ENCODE data around the gene STT3B. TPM values are rescaled to one million over a fixed set of nuclear protein-coding genes. Genes with fewer than 3 reads are reported as not detected.

The STT3B gene
- total RNA-seq, 1 donor from 2014 or later = 68.7 TPM

DNA sequence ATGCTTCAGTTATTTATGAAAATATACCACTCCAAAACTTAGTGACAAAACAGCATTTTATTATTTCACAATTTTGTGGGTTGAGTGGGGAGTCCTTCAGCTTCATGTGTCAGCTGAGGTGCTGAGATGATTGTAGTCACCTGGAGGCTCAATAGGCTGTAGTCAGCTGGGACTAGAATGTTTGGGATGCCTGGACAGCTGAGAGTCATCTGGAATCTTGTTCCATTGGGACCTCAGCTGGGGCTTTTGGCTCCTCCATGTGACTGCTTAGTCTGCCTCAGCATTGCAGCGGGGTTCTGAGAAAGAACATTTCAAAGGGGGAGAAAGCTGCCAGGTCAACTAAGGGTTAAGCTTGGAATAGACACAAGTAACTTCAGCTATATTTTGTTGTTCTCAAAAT, 13.4 kb downstream of the STT3B start:
- no peak for DNase-seq (ENCODE audit: low spot score)
- ATAC-seq = no peak

DNA sequence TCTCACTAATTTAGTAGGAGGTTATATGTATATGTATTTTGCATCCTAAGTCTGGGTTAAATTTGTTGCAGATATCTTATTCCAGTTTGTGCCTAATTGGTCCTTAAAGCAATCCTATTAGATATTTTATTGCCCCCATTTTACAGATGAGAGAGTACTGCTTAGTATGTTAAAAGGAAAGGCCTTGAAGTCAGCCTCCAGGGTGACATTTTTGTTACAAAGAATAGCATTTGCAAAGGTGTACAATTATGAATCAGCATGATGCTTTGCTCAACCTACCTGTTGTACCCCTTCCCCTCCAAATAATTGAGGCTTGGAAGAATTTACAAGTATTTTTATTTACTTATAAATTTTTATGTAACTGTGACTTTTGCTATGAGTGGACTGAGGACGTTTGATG, 14.0 kb downstream of the STT3B start:
- no peak for DNase-seq (ENCODE audit: low spot score)
- no peak for ATAC-seq

DNA sequence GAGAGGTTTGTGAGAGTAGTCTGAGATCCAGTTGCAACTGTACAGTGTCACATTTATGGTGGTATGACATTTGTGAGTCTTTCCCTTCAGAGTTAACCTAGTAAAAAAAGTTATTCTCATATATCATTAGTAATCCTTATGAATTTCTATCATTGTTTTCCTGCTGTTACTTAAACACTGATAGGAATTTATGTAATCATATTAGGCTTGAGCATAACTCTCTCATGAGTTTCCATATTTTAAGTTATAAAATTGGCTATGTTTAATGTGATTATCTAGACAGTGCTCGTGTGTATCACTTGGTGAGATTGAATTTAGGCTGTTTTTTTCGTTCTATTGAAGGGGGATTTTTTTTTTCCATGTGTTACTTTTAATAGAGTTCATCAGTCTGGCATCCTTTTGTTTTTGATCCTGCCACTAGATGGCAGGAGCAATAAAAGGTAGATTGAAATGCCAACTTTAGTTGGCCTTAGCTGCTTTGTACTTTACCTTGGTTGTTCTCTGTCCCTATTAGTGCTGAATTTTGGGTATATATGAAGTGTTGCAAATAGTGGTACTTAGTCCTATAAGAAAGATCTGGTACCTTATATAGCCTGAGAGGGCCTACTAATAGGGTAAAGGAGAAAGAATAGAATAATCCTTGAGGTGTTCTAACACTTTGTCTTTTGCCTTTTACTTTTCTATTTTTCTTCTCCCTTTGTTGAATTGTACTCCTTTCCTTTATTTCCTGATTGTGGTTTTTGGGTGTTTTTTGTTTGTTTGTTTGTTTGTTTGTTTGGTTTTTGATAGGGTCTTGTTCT, 17.9 kb downstream of the STT3B start:
- DNase-seq (ENCODE audit: low spot score) (no peak), ATAC-seq (peak; percentile 90)

DNA sequence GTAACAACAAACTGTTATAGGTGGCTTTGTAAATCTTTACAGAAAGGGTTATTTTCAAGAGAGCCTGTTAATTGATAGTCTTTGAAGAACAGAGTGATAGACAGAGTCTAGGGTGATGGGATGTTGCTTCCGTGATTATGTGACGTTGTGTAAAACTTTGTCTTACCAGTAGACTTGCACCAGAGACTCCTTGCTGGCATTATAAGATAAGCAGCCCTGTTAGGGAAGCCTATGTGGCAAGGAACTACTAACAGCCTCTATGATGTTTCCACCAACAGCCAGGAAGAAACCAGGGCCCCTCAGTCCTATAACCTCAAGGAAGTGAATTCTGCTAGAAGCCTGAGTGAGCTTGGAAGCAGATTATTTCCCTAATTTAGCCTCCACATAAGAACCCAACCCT, 18.9 kb downstream of the STT3B start:
- DNase-seq (ENCODE audit: low spot score) (no peak), ATAC-seq (peak; percentile 11)

DNA sequence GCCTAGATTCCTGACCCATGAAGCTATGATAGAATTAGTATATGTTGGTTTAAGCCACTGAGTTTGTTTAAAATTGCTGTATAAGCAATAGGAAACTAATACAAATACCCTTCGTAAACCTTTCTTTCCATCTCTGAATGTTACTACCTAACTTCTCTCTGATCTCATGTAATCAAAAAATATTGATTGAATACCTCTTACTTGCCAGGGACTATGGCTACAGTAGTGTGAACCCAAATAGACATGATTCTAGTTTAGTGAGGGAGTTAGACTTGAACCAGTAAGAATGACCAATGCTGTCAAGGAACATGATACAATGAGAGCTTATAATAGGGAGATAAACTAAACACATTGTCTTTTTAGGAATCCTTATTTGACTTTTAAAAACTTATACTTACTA, 19.4 kb downstream of the STT3B start:
- ATAC-seq (peak; percentile 69), DNase-seq (ENCODE audit: low spot score) (no peak)

DNA sequence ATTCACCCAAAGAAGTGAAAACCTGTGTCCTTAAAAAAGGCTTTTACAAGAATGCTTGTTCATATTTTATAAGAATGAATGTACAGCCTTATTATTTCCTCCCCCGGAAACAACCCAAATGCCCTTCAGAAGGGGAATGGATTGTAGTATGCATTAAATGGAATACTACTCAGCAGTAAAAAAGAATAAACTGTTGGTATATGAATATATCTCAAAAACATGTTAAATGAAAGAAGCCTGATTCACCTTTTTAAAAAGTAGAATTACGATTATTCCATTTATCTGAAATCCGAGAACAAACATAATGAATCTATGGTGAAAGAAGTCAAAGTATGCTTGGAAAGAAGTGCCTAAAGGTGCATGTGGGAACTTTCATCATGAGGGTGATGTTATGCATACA, 20.5 kb downstream of the STT3B start:
- DNase-seq (ENCODE audit: low spot score) (no peak), ATAC-seq (no peak)

DNA sequence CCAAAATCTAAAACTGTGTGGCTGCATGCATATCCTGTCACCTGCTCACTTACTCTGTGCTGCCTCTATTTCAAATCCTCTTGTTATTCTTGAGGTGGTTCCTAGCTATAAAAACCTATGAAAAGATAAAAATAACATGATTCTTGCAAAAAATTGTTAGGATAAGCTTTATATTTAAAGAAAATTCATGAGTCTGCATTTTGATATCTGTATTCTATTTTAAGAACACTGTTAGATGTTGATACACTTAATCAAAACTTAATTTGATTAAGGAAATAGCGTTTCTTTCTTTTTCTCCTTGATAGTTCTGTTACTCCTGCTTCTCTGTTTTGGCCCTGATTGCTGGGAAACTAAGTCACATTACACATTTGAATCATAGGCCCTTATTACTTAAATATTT, 22.5 kb downstream of the STT3B start:
- no peak for ATAC-seq
- no peak for DNase-seq (ENCODE audit: low spot score)

DNA sequence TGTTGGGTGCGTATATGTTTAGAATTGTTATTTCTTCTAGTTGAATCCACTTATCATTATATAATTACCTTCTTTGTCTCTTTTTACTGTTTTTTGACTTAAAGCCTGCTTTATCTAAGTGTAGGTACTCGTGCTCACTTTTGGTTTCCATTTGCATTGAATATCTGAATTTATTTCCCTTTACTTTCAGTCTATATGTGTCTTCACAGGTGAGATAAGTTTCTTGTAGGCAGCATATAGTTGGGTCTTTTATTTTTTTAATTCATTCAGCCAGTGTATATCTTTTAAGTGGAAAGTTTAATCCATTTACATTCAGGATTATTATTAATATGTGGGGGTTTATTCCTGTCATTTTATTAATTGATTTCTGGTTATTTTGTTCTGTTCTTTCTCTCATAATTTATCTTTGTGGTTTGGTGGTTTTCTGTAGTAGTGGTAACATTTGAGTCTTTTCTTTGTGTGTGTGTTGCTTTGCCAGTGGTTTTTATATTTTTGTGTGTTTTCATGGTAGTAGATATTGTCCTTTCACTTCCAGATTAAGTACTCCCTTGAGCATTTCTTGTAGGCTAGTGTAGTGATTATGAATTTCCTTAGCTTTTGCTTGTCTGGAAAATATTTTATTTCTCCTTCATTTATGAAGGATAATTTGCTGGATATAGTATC, 27.3 kb downstream of the STT3B start:
- DNase-seq (ENCODE audit: low spot score) (no peak), ATAC-seq (no peak)

DNA sequence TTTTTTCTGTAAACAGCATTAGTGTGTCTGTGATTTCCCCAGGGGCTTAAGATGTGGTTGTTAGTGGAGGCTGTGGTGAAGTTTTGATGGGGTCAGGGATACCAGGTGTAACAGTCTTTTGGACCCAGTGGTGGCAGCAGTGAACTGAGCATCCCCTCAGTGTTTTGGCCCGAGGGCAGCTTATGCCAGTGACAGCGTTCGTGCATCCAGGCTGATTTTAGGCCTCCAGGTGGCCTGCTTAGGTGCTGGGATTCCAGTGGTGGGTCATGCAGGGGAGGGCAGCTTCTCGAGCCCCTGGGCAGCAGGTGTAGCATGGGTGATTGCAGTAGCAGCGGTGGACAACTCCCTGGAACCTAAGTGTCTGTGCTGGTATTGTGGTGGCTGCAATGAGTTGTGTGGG, 29.2 kb downstream of the STT3B start:
- DNase-seq (ENCODE audit: low spot score) = no peak

DNA sequence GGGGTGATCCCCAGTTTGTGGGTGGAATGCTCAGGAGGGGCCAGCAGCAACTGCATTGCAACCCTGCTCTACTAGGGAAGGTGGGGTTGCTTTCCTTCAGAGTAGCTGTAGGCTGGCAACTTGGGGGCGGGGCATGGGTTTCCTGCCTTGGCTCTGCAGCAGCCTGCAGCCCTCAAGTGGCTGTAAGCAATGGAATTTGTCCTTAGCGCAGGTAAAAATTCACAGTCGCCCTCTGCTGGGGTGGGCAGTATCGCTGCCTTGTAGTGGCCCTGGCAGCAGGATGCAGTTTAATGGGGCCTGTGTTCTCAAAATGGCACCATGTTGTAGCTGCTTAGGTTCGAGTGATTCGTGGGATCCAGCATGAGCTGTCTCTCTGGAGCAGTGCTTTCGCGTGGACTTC, 29.8 kb downstream of the STT3B start:
- DNase-seq (ENCODE audit: low spot score) (no peak), ATAC-seq (no peak)

More for the DNA sequence above, 29.2 kb downstream of the STT3B start:
- no peak for ATAC-seq

DNA sequence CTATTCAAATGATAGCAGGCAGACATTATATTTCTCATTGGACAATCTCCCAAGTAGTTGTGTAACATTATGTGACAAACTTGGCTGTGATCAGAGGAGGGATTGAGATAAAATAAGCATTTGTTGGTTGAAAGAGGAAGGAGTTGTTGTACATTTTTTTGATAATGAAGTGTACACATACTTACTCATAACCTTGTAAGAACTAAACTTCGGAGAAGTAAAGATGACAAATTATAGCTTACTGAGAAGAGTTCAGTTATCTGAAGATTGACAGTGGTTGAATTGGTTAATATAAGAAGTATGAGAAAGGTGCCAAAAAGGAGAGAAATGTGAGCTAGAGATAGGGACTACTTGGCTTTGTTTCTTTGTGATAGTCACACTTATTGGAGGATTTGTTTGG, 32.6 kb downstream of the STT3B start:
- no peak for ATAC-seq

DNA sequence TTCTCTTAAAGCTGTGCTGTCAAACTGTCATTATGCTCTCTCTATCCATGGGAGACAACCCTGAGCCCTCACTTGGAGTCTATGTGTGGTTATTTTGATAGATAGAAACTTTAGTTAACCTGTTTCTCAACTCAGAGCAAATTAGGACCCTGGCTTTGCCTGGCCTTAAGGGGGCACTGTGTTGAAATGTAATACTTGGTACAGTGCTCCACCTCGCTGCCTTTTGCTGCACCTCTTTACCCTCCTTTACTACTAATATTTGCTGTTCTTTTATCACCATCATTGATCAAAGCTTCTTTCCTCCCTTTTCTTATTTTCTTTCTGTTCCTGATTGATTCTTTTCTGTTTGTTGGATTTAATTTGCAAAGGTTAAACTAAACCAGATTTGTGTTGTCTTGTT, 34.3 kb downstream of the STT3B start:
- no peak for DNase-seq (ENCODE audit: low spot score)

More for the DNA sequence above, 32.6 kb downstream of the STT3B start:
- no peak for DNase-seq (ENCODE audit: low spot score)

DNA sequence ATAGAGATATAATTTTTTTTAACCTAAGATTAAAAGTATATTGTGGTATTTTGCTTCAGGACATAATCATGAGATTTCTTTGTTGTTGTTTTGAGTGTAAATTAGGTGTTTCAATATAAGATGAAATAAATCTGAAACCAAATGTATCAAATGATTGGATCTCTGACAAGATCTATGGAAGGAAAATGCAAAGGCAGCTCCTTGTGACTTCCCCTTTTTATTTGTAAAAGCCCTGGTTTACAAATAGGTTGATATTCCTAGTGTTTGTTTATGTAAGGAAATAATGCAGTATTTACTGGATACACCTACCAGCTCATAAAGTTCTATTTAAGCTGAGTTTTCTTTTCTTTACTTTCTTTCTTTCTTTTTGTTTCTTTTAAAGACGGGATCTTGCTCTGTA, 35.9 kb downstream of the STT3B start:
- ATAC-seq = no peak
- no peak for DNase-seq (ENCODE audit: low spot score)

More for the DNA sequence above, 34.3 kb downstream of the STT3B start:
- peak; percentile 81 for ATAC-seq

DNA sequence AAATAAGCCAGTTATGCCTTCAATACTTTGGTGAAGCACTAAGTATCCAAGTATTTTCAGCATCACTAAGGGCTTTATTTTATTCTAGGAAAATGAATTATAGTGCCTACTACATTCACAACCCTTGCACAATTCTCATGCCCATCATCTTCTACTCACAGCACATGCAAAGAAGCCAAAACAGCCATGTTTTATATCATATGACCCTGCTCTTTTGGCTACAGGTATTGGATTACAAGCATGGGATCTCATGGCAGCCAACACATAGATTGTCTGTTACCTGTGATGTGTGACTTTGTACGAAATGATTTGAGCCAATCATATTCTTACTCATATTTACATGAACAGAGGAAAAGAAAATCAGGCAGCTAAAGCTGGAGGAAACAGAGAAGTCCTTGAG, 38.6 kb downstream of the STT3B start:
- ATAC-seq (no peak), DNase-seq (ENCODE audit: low spot score) (no peak)

DNA sequence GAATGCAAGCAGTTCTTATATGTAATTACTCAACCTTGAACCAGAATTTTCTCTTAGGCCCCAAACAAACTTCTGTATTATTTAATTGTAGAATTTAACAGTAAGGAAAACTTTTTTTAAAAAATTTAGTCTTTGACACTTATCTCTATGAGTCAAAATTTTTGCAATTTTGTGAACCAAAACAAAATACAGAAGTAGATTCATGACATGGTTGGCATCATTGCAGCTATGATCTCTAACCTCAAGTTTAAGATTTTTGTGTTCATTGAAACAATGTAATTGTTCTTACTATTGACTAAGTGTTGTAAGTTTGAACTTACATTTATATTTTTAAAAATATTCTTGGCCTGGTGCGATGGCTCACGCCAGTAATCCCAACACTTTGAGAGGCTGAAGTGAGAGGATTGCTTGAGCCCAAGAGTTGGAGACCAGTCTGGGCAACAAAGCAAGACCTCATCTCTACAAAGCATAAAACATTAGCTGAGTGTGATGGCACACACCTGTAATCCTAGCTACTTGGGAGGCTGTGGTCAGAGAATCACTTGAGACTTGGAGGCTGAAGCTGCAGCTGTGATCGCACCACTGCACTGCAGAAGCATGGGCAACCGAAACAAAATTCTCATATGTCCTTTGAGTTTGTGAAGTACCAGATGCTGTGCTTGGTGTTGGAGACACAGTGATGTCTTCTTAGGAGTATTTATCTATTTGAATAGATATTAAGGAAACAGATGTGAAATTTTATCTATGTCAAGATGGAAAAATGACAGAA, 39.7 kb downstream of the STT3B start:
- no peak for ATAC-seq

DNA sequence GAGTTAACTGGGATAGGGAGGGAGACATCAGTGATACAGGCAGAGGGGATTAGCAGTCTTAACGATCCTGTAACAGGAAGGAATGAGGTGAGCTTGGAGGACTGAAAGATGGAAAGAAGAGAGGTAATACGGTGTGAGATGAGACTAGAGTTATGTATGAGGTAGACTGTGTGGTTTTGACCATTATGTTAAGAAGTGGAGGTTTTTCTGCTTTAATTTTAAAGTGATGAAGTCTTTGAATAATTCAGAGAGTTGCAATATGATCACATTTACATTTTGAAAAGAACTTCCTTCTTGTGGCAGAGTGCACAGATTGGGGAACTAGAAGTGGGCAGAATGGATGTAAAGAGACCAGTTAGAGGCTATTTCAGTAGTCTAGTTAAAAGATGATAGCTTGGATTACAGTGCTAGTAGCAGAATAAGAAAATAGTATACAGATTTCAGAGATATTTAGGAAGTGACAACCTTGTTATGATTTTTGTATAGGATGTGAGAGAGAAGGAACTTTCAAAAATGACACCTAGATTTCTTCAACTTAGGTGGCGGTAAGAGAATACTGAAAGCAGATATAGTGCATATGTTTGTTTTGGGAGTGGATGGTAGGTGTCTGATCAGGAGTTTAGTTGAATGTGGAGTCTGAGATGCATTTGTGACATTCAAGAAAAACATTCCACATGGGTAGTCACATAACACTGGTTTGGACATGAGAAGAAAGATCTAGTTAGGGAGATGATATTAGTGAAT, 40.5 kb downstream of the STT3B start:
- DNase-seq (ENCODE audit: low spot score) (no peak), ATAC-seq (no peak)

More for the DNA sequence above, 39.7 kb downstream of the STT3B start:
- no peak for DNase-seq (ENCODE audit: low spot score)

DNA sequence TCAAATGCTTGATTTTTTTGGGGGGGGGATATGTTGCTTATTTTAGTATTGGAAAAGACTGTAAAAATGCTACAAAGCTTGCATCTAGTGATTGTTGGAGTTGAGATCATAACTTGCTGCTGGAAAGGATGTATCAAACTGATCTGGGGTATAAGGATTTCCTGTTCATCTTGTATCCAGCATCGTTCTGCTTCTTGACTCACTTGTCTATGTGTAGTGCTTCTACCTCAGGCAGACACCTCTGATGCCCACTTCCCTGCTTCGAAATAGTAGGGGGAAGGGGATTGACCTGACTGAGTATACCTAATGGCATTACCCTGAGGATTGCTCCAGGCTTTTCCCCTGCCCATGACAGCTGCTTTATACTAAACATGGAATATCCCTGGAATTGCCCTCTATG, 42.7 kb downstream of the STT3B start:
- ATAC-seq = no peak
- DNase-seq (ENCODE audit: low spot score) = no peak

DNA sequence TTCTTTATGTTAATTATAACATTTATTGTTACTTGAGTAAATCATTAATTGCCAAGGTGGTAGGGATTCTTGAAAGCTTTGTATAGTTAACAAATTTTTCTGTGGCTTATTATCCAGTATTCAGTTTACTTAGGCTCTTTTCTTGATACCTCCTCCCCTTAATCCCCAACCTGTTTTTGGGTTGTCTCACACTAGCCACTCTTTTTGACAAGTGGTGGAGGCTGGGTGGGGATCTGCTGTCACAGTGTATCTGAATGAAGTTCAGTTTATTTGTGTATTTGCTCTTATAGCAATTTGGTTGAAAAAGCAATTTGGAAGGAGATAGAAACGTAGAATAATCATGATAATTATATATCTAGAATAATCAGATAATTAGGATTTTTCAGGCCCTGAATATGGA, 43.8 kb downstream of the STT3B start:
- no peak for ATAC-seq
- DNase-seq (ENCODE audit: low spot score) = no peak

DNA sequence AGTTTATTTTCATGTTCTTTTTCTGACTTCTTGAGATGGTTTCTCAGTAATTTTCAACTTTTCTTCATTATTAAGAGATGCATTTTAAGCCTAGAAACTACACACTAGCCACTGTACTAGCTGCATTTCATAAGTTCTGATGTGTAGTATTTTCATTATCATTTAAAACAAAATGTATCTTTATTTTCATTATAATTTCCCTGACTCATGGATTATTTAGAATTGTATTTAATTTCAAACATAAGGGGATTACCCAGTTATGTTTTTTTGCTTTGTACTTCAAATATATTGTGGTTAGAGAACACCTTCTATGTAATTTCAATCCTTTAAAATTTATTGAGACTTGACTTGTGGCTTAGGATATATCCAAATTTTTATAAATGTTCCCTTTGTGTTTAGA, 44.5 kb downstream of the STT3B start:
- DNase-seq (ENCODE audit: low spot score) (no peak), ATAC-seq (no peak)

DNA sequence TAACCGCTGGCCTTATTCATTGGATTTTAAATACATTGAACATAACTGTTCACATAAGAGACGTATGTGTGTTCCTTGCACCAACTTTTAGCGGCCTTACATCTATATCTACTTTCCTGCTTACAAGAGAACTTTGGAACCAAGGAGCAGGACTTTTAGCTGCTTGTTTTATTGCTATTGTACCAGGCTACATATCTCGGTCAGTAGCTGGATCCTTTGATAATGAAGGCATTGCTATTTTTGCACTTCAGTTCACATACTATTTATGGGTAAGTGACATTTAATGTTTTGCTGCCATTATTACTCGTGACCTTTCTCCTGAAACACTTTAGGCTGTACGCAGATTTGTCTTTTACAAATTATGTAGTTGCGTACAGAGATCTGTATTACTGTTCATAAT, 47.1 kb downstream of the STT3B start:
- DNase-seq (ENCODE audit: low spot score) = no peak
- no peak for ATAC-seq

DNA sequence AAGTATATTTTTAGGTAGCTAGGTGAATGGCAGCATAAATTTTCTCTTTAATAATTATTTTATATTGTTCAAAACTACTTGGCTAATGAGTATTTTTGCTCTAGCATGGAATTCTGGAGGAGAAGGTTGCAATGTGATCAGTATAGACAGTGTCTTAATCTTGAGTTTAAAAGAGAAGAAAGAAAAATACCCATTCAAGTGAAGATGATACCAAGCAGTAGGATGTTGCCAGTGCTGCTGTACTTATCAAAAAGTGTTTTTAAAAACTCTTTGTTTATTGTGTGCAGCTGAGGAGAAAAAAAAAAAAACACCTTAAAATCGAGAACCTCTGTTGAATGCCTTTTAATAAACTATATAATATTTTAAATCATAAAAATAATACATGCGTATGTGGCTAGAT, 47.9 kb downstream of the STT3B start:
- no peak for ATAC-seq
- DNase-seq (ENCODE audit: low spot score) = no peak
